Measurements from ENCODE around the gene CDK17. TPM values are rescaled to one million over a fixed set of nuclear protein-coding genes. Genes with fewer than 3 reads are reported as not detected.
A peak's percentile ranks its signal among the peaks of the same experiment; 100 is the strongest.

The CDK17 gene
- total RNA-seq, 2 donors from 2014 or later = 36.2 to 39.9 TPM

DNA sequence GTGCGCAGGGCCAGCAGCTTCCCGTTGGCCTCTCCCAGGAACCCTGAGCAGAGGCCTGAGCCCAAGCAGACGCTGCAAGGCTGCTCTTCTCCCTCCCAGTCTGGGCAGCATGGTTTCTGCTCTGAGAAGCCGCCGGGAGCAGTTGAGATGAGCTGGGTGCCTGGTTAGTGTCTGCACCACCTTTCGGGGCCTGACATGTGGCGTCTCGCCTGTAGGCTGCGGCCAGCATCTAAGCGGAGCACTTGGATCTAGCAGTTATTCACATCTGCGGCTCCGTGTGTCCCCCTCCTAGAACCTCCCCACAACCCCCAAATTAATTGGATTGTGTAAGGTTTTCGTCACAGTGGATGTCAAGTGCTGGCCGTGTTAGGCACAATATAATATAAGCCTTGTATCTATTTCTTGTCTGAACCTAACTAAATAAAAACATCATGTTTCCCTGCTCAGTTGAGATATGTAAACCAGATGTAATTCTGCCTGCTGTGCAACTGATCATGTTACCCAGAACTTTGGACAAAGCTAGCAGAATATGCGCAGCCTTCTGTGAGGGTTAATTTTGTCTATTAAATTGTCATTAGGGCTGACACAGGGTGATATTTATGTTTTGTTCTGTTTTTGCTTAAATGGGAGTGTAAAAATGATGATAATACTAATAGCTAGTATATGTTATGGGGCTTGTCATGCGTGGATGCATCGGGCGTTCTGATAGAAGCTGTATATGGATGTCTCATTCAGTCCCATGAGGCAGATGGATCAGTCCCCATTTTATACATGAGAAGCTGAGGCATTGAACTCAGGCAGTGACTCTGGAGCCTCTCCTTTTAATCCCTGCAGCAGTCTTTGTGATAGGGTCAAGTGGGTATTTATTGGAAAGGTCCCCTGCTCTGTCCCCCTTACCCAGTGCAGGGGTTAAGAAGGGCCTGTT, 160.3 kb downstream of the CDK17 start:
- H3K27me3 ChIP-seq (ENCODE audit: control insufficient read depth, insufficient read depth, low read length, poor library complexity, severe bottlenecking) = no peaks in the 10 kb centered on the region
- no peak overlapping the region for H3K4me3 Mint-ChIP-seq
- H3K36me3 Mint-ChIP-seq (ENCODE audit: low read depth) = peaks cover 5% of the 10 kb centered on the region
- TF ChIP-seq, protein P1, sequence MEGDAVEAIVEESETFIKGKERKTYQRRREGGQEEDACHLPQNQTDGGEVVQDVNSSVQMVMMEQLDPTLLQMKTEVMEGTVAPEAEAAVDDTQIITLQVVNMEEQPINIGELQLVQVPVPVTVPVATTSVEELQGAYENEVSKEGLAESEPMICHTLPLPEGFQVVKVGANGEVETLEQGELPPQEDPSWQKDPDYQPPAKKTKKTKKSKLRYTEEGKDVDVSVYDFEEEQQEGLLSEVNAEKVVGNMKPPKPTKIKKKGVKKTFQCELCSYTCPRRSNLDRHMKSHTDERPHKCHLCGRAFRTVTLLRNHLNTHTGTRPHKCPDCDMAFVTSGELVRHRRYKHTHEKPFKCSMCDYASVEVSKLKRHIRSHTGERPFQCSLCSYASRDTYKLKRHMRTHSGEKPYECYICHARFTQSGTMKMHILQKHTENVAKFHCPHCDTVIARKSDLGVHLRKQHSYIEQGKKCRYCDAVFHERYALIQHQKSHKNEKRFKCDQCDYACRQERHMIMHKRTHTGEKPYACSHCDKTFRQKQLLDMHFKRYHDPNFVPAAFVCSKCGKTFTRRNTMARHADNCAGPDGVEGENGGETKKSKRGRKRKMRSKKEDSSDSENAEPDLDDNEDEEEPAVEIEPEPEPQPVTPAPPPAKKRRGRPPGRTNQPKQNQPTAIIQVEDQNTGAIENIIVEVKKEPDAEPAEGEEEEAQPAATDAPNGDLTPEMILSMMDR (conservative IDR thresholded peaks at IDR 0.05) = no peak
- DNase-seq = peak; percentile 63
- H3K4me1 ChIP-seq (ENCODE audit: control insufficient read depth, insufficient read depth, low read length) = no peaks in the 10 kb centered on the region
- no peak overlapping the region for H3K9ac ChIP-seq (ENCODE audit: extremely low read depth, low read length, poor library complexity, severe bottlenecking)
- H3K4me1 Mint-ChIP-seq = peaks cover 4% of the 10 kb centered on the region
- H3K9me3 ChIP-seq (ENCODE audit: control insufficient read depth, low read length) = no peaks in the 10 kb centered on the region
- H3K27me3 Mint-ChIP-seq (ENCODE audit: insufficient read depth) = no peaks in the 10 kb centered on the region
- peak overlapping the region; percentile 21 for H3K27ac ChIP-seq (ENCODE audit: low read depth, low read length)
- H3K9me3 Mint-ChIP-seq = no peaks in the 10 kb centered on the region
- H3K36me3 ChIP-seq (ENCODE audit: control insufficient read depth, insufficient read depth, low read length) = no peaks in the 10 kb centered on the region
- H3K27ac Mint-ChIP-seq = no peak overlapping the region
- no peak overlapping the region for H3K4me3 ChIP-seq (ENCODE audit: low read length)
- 94 to 97% methylated on average over 12 to 18 of the region's 18 CpGs for WGBS, 2 experiments (ENCODE audit: insufficient coverage in 1 of 2, insufficient read length in 1 of 2)

DNA sequence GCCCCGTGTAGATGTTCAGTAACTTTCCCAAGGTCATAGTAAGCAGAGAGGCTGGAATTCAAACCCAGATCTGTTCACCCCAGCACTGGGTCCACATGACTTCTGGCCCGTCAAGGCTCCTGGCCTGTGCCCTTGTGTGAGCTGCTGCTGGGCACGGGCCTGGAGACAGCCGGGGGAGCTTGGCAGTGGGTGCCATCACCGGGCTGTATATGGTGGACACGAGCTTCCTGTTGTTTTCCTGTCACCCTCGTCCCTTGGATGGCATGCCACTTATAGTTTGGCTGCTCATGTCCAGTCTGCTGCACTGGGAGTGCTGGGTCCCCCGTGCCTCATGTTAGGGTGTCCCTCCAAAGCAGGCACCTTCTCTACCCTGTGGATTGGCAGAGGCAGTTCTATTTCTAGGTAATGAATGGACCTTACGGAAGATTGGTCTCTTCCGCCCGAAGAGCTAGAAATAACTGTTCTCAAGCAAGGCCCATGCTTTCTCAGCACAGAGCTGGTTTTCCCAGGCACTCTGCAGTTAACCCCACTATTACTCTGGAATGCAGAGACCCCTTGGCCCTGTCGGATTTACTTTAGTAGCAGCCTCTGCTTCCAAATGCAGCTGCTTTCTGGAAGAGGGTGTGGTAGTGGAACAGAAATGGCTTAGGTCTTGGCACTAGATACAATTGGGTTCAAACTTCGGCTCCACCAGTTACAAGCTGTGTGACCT, 161.7 kb downstream of the CDK17 start:
- Histone ChIP-seq H3K36me3 (ENCODE audit: control insufficient read depth, insufficient read depth, low read length) (no peaks in the 10 kb centered on the region), H3K9me3 (ENCODE audit: control insufficient read depth, low read length) (no peaks in the 10 kb centered on the region), H3K4me1 (ENCODE audit: control insufficient read depth, insufficient read depth, low read length) (no peaks in the 10 kb centered on the region), H3K4me3 (ENCODE audit: low read length) (no peak overlapping the region), H3K9ac (ENCODE audit: extremely low read depth, low read length, poor library complexity, severe bottlenecking) (no peak overlapping the region), H3K27me3 (ENCODE audit: control insufficient read depth, insufficient read depth, low read length, poor library complexity, severe bottlenecking) (no peaks in the 10 kb centered on the region), H3K27ac (ENCODE audit: low read depth, low read length) (no peak overlapping the region)
- TF ChIP-seq, protein P1 (conservative IDR thresholded peaks at IDR 0.05) = no peak
- H3K27ac Mint-ChIP-seq = no peak overlapping the region
- 94 to 95% methylated on average over 12 to 13 of the region's 13 CpGs for WGBS, 2 experiments (ENCODE audit: insufficient coverage in 1 of 2, insufficient read length in 1 of 2)
- peaks cover 4% of the 10 kb centered on the region for H3K4me1 Mint-ChIP-seq
- DNase-seq = peak; percentile 42
- H3K36me3 Mint-ChIP-seq (ENCODE audit: low read depth) = peaks cover 5% of the 10 kb centered on the region
- H3K27me3 Mint-ChIP-seq (ENCODE audit: insufficient read depth) = no peaks in the 10 kb centered on the region
- no peak overlapping the region for H3K4me3 Mint-ChIP-seq
- H3K9me3 Mint-ChIP-seq = no peaks in the 10 kb centered on the region

GRCh38 chr12:96237465-96238077, 162.7 kb downstream of the CDK17 start:
- WGBS, 2 experiments (ENCODE audit: insufficient coverage in 1 of 2, insufficient read length in 1 of 2) = 89 to 93% methylated on average over 6 to 9 of the region's 9 CpGs
- Histone ChIP-seq H3K36me3 (ENCODE audit: control insufficient read depth, insufficient read depth, low read length) (no peaks in the 10 kb centered on the region), H3K4me1 (ENCODE audit: control insufficient read depth, insufficient read depth, low read length) (no peaks in the 10 kb centered on the region), H3K9ac (ENCODE audit: extremely low read depth, low read length, poor library complexity, severe bottlenecking) (no peak overlapping the region), H3K4me3 (ENCODE audit: low read length) (no peak overlapping the region), H3K27me3 (ENCODE audit: control insufficient read depth, insufficient read depth, low read length, poor library complexity, severe bottlenecking) (no peaks in the 10 kb centered on the region), H3K27ac (ENCODE audit: low read depth, low read length) (no peak overlapping the region), H3K9me3 (ENCODE audit: control insufficient read depth, low read length) (no peaks in the 10 kb centered on the region)
- no peaks in the 10 kb centered on the region for H3K27me3 Mint-ChIP-seq (ENCODE audit: insufficient read depth)
- TF ChIP-seq, protein P1 (conservative IDR thresholded peaks at IDR 0.05) = no peak
- H3K9me3 Mint-ChIP-seq = no peaks in the 10 kb centered on the region
- no peak overlapping the region for H3K4me3 Mint-ChIP-seq
- peak; percentile 46 for DNase-seq
- H3K27ac Mint-ChIP-seq = peak overlapping the region; percentile 4
- H3K36me3 Mint-ChIP-seq (ENCODE audit: low read depth) = peaks cover 5% of the 10 kb centered on the region
- peaks cover 4% of the 10 kb centered on the region for H3K4me1 Mint-ChIP-seq

All from endodermal cell (in vitro differentiated cells).